HG02588 (cell line): ENCODE data around the gene TLE1.
"Not testable (repeated sequence)": the region's sequence is repeated elsewhere in the genome, so short reads cannot be mapped to it uniquely, and the experiment has no call there.

Source experiments
- ATAC-seq: cut with Tn5 transposase; IDR thresholded peaks from one replicate; pipeline ENCODE4 v1.9.1; 2021; ENCODE audit warnings: mild to moderate bottlenecking, moderate library complexity; ENCODE audit not compliant: unreplicated experiment

Gene TLE1

DNA sequence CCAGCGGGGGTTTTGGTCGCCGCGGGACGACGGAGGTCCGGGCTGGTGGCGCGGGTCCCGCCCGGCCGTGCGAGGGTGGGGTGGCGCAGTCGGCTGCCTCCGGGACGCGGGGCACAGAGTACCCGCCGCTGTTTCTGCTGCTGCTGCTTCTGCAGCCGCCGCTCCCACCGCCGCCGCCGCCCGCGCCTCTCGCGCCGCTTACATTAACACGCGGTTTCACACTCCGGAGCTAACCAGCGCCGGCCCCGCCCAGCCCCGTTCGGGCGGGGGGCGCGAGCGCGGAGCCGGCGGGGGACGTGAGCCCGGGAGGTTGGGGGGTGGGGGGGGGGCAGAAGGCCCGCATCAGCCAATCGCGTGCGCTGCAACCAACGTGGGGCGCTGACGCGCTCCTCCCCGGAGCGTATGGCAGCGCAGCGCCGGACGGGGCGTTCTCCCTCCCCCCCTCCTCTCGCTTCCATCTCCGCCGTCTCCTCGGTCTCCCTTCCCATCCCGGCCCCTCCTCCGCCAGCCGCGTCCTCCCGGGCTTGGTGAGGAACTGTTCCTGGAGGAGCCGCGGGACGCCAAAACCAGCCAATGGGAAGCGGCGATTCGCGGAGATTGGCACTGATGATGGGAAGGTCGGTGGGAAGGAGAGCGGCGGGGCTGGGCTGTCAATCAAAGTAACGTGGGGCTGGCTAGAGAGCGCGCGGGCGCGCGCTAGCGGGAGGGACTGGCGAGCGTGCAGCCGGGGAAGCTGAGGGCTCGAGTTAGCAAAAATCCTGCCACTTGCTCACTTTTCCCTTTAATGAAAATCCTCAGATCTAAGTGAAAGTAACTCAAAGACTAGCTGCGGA is at the start of gene TLE1:
Gene TLE1 (minus strand): TSS at position 205 of the 833 bp plus-strand sequence. CDS start 1,307 bp downstream, outside the sequence.
- ATAC-seq, result peak; percentile 78

DNA sequence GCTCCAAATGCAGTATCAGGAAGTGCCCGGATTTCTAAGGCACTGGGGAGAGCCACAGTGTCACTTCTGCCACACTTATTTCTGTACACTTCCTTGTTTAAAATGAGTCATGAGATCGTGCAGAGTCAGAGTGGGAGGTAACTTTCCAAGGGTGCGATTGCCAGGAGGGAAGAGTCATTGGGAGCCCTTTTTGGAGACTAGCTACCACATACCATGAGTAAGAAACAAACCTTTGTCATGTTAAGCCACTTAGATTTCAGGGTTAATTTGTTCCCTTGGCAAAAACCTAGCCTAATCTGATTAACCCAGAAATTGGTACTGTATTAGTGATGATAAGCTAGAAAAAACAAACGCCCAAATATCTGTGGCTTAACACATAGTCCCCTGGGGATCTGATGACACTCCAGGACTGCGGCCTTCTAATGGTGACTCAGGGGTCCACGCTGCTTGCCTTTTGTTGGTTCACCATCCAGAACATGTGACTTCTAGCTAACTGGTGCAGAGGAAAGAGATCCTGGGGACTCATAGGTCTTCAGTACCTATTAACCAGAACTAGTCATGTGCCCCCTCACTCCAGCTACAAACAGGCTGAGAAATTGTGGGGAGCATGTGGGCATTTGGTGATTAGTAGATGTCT is 48.6 kb upstream of the TLE1 start:
- ATAC-seq, result peak; percentile 66

DNA sequence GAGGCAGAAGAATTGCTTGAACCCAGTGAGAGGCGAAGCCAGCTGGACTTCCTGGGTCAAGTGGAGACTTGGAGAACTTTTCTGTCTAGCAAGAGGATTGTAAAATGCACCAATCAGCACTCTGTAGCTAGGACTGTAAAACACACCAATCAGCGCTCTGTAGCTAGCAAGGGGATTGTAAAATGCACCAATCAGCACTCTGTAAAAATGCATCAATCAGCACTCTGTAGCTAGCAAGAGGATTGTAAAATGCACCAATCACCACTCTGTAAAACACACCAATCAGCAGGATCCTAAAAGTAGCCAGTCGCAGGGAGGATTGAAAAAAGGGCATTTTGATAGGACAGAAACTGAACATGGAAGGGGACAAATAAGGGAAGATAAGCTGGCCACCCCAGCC is 41.2 kb upstream of the TLE1 start:
- not testable (repeated sequence) for ATAC-seq

DNA sequence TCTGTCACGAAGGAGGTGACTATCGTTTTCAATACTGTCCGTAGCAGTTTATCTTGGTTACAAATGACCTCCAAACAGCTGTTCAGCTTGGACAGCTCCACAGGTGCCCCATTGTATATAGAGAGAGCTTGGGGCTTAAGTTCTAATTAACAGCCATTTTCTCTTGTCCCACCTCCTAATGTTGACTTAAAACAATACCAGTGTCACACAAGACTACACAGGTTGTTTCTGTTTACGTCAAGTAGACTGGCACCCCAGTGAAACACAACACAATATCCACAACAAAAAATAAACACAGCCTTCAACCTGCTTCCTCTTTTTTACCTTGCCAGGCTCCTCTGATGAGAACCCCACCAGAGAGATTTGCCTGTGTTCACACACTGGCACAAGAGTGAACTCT is 39.8 kb upstream of the TLE1 start:
- ATAC-seq, result peak; percentile 76

DNA sequence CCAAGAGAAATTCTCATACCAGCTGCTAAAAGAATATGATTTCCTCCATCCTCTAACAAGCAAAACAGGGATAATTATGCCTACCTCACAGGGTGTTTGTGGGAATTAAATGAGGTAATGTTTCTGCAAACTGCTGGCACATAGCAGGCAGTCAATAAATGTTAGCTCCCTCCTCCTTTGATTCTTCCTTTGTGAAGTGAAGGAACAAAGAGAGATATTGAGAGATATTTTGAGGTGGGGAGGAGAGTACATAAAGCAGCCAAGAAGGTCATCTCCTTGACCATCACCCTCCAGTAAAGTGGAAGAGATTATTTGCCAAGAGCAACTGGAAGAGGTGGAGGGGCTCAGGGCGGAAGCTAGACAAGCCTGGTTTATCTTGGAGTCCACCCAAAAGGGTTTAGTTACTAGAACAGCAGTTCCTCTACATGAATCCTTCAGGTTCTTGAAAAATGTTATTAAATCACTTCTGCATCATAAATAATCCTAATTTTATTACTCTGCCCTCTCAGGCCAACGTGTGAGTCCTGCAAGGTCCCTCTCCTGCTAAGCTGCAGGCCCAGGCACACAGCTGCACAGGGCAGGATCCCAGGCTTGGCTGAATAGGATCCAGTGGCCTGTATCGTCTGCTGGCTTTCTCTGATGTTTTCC is 35.0 kb upstream of the TLE1 start:
- ATAC-seq, result no peak

DNA sequence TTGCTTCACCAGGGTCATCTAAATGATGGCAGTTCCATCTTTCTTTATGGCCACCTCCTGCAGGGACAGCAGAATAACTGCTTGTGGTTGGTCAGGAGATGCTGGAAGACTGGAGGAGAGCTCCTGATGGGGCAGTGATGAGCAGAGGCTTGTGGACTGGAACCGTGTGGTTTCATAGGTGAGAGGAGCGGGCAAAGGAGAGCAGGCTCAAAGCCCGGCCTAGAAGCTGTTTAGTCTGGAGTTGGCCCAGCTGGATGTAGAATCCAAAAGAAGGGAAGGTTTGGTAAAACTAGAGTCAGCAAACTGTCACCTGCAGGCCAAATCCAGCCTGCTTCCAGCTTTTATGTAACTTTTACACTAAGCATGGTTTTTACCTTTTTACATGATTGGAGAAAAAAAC is 32.9 kb upstream of the TLE1 start:
- ATAC-seq, result no peak

DNA sequence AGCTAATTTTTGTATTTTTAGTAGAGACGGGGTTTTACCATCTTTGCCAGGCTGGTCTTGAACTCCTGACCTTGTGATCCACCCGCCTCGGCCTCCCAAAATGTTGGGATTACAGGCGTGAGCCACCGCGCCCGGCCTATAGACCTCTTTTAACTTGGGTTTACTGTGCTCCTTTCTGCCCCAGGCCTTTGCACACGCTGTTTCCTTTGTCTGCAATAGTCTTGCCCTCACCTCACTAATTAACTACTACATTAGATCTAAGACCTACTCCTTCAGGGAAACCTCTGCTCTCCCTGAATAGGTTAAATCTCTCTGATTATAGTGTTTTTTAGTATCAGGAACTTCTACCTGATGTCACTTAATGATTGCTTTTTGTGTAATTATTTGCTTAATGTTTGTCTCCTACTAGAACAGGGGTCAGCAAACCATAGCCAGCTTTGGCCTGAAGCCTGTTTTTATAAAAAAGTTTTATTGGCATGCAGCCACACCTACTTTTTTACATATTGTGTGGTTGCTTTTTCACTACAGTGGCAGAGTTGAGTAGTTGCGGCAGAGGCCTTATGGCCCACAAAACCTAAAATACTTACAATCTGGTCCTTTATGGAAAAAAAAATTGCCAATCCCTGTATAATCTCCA is 31.2 kb upstream of the TLE1 start:
- no peak for ATAC-seq

DNA sequence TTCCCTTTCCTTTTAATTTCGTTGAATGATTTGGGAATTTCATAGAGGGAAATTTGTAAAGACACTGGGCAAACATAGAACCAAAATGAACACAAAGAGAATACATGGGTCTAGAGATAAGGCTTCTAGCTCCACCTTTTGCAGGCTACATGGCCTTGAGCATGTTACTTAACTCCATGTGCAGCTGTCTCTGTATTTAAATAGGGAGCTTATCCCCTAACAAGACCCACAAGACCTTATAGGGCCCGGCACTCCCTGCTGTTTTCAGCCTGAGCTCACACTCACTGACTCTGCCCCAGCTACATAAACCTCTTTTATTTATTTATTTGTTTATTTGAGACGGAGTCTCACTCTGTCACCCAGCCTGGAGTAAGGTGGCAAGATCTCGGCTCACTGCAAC is 30.6 kb upstream of the TLE1 start:
- no peak for ATAC-seq

DNA sequence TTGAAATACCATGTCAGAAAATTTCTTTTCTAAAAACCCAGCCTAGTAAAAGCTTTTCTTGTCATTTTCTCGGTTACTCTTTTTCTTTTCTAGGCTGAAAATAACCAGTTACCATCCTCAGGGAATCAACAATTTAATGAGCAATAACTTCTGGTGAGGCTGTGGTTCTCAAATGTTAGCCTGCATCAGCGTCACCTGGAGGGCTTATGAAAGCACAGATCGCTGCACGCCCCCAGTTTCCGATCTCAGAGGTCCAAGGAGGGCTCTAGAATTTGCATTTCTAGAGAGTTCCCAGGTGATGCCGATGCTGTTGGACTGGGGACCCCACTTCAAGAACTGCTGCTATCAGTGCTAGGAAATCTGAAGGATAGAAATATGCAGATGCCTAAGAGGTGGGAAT is 28.9 kb upstream of the TLE1 start:
- ATAC-seq, result no peak

DNA sequence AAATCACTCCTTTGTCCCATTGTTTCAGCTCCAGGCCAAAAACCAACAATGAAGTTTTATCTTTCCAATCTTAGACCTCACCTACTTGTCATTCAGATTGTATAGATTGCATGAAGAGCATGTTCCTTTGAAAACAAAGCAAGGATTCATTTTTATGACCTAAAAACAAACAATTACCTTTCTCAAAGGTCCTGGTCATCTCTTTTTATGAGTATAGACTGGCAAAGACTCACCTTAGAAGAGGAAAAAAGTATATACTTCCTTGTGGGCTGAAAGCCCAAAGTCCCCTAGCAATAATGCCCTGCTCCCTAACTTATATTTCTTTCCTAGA is 28.4 kb upstream of the TLE1 start:
- ATAC-seq, result no peak

DNA sequence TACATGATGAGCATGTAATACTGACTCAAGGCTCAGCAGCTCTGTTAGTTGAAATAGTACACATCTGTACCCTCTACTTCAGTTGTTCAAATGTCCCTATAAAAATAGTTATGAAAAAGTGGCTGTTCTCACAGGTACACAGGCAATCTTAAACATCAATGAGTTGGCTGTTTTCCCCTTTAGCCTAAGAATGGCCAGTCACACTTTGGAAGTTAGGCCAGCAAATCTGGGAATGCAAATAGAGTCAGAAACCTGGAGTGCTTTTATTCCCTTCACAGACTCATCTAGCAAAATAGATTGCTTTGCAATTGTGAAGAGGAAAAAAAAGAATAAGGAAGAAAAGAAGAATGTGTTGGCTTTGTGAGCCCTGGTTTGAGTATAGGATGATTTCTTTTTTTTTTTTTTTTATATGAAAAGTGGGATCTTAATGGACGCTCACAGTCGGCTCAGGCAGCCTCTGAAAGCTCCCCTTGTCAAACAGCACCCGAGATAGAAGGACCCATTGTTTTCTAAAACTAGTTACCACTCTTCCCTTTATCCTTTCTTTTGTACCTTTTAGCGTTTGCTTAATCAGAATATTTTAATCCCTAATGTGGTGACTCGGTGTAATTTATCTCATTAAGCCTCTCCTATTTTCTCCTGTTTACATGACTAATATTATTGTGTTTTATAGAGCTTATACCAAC is 27.9 kb upstream of the TLE1 start:
- no peak for ATAC-seq

DNA sequence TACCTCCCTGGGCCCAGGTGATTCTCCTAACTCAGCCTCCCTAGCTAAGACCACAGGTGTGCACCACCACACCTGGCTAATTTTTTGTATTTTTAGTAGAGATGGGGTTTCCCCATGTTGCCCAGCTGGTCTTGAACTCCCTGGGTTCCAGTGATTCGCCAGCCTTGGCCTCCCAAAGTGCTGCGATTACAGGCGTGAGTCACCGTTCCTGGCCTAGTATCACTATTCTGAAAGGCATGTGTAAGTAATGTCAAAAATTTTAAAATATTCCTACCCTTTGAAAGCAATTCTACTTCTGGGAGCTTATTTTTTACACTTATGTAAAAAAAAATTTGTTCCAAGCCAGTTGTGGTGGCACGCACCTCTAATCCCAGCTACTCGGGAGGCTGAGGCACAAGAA is 27.1 kb upstream of the TLE1 start:
- ATAC-seq, result no peak

DNA sequence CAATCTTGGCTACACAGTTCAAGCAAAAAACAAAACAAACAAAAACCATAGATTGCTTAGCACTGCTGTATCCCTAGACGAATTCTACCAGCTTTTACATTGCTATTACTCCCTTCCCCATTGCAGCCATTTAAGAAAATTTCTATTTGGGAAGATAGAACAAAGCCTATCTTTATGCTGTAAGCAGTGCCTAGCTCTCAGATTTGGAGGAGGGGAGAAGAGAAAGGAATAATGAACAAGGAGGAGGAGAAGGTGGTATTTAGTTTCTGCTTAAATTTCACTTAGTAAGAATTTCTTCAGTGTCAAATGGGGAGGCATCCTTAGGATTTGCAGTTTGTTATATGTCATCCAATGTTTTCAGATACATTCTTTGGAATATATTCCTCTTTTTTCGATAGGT is 16.2 kb upstream of the TLE1 start:
- no peak for ATAC-seq

DNA sequence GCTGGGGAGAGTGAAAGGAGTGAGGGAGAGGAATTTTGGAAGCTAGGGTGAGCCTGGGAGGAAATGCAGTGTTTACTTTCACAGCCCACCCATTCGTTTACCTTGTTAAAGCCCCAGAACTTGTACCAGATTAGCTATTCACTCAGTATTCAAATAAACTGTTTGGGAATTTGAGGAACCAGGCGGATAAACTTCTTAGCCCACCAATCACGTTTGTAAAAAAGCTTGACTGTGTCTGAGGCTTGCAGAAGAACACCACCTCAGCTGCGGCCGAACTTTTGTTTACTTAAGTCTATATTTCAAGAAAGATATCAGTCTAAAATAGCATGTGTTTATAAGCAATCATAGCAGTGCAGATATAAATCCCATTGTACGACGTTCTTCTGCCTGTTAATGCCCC is 5.2 kb upstream of the TLE1 start:
- ATAC-seq, result no peak

DNA sequence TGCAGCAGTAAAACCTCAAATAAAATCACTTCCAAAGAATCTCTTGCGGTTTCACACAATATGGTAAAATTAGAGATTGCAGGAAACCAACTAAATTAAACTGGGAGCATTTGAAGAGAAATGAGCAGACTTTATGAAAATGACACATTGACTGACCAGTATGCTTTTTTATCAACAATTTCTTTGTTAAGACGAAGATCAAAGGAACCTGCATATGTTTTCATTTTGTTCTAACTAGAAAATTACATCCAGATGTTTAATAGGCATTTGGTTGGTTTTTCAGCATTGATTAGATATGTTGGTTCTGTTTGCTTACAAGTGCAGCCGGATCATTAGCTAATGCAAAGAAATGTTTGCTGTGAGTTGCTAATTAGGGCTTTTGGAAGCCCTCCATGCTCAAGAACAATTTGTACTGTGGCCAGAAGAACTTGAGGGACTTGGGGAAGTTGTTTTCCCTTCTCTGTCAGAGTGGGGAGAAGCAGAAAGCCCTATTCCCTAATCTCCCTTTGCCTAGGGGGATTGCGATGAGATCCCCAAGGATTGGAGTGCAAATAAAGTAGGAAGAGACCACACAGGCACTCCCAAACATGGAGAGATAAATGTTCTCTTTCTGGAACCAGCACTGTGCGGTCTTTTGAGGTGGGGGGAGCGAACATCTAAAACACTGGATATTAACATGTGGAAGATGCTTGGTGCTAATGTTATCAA is 4.5 kb upstream of the TLE1 start:
- ATAC-seq, result no peak

DNA sequence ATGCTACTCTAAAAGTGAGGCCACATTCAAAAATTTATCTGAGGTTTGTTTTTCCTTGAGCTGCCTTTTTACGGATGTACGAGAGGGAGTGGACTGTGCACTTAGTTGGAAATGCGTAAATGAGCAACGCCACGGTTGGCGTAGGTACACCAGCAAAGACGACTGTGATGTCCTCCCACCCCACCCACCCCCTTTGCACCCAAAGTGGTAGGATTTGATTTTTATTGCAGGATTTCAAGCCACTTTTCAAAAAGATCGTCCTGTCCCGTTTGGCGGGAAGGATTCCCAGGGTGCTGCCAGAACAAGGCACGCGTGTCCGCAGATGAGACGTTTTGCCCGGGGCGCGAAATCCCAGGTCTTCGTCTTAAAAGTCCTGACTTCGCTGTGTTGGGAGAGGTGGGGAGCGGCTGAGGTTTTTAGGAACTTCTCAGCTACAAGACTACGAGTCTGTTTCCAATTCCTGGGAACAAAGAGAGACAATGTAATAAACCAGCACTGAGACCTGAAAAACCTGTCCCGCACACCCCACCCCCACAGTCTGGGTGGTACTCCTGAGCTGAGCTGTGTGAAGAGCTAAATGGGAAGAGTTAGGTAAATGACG is 1.0 kb upstream of the TLE1 start:
- ATAC-seq, result no peak

DNA sequence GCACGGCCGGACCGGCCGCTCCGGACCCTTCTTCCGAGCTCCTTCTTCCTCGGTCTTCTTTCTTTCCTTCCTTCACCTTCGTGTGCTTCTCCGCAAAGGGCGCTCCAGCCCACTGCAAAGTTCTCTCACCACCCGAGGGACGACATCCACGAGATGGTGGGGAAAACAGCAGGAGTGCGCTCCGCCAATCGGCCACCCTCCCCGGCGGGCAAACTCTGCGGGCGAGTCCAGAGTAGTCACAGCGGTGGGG is 329 bp downstream of the TLE1 start:
- ATAC-seq, result peak; percentile 16

DNA sequence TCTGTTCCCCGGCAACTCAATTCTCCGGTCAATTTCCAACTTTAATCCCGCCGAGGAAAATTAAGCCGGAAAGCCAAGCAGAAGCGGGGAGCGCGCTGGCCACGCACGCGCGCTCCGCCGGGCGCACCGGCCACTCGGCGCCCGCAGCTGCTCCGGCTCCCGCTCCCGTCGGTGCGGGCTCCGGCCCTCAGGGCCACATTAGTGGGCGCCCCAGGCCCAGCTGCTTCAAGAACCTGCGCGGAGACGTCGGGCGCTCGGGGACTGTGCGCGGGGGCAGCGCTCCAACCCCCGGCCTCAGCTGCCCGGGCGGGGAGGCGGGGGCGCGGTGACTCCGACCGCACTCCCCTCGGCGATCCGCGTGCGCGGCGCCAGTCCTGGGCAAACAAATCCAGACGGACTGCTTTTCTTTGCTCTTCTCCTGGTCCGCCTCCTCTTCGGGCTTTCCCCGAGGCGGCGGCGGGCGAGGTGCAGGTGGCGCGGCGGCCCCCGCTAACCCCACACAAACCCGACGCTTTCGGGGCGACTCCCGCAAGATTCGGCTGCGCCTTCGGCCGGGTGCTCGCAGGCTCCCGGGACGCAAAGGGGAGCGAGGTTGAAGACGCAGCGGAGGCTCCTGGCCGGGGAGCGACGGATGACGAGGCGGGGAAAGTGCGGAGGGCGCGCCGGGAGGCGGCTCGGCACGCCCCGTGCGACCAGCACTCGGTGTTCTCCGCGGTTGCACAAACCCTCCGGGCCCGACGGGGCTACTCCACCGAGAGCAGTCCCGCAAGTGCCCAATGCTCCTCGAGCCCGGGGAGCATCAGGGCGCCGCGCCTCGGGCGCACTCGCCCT is 870 bp downstream of the TLE1 start:
- ATAC-seq, result peak; percentile 7

DNA sequence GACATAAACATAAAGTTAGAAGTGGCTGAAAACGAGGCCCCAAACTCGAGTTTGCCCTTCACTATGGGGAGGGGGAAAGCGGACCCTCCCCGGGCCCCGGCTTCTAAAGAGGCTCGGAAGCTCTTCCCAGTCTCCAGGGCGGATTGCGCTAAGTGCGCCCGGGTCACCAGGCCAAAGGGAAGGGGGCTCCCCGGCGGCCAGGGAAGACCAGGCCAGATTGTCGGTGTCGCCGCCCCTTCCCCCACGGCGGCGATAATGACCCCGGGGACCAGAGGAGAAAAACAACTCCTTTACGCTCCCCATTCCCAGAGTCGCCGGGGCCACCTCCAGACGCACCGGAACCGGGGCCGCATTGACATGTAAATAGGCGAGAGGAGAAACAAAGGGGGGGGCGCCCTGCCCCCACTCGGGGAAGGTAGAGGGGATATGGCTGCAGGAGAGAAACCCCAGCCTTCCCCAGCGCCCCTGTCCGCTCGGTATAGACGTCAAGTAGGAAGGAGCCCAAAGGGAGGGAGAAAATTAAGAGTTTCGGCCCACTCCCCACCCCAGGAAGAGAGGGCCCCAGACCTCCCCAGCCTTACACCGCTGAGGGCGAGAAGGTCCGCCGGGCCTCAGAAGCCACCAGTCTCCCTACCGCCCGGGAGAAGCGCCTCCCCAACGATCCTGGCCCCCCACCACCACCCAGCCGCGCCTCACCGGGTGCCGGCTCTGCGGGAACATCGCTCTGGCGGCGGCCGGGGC is 1.7 kb downstream of the TLE1 start:
- no peak for ATAC-seq
